Measurements from ENCODE around the gene ELMO1. TPM values are rescaled to one million over a fixed set of nuclear protein-coding genes. Genes with fewer than 3 reads are reported as not detected.

ELMO1 gene
- total and polyA plus RNA-seq, 10 of the 15 experiments (the other 5 are each of a cell fraction or from before 2014, with no cell fraction given): 22.6 to 85.9 (median 56.6) TPM

DNA sequence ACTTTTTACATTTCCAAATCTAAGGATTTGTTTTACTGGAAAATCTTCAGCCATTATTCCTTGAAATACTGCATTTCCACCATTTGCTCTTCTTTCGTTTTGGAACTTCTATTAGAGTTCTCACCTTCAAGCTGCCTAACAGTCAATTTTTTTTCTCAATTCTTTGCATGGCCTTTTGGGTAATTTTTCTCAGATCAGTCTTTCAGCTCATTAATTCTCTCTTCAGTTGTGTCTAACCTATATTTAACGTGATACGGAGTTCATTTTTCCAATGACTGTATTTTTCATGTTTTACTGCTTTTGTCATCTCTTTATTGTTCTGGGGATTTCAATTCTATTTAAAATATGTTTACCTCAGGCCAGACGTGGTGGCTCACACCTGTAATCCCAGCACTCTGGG is 600.7 kb downstream of the ELMO1 start:
- no peaks in the 10 kb centered on the region for H3K4me1 ChIP-seq (ENCODE audit: control insufficient read depth, insufficient read depth, low read length)
- FAIRE-seq: no peak
- H3K9ac ChIP-seq (ENCODE audit: control insufficient read depth, insufficient read depth, low read length): no peak overlapping the region
- 92% methylated on average over 4 of the region's 4 CpGs for WGBS (ENCODE audit: insufficient coverage, insufficient replicate concordance, low lambda C conversion rate, missing lambda C conversion rate)
- H4K20me1 ChIP-seq (ENCODE audit: control insufficient read depth, insufficient read depth): no peaks in the 10 kb centered on the region
- no peaks in the 10 kb centered on the region for H3K36me3 ChIP-seq (ENCODE audit: control insufficient read depth in 2 of 2, insufficient read depth in 2 of 2, low read length in 1 of 2)
- in situ Hi-C loops (cut with MboI): no loop called here
- TF ChIP-seq ATF7 (IDR thresholded peaks at IDR 0.05; ENCODE audit: low read depth) (no peak), KAT2A (conservative IDR thresholded peaks at IDR 0.05; ENCODE audit: control insufficient read depth, low read depth, low read length) (no peak), SP1 (IDR thresholded peaks at IDR 0.05; ENCODE audit: low read depth, low read length) (no peak), ZBTB4 (CRISPR knock-in tag; IDR thresholded peaks at IDR 0.05) (no peak), SIN3A (IDR thresholded peaks at IDR 0.05; ENCODE audit: low read depth, low read length) (no peak), ZZZ3 (IDR thresholded peaks at IDR 0.05; ENCODE audit: control insufficient read depth, insufficient read length, low read depth) (no peak), TARDBP (IDR thresholded peaks at IDR 0.05; ENCODE audit: borderline replicate concordance) (no peak)
- TF ChIP-seq, protein P1, sequence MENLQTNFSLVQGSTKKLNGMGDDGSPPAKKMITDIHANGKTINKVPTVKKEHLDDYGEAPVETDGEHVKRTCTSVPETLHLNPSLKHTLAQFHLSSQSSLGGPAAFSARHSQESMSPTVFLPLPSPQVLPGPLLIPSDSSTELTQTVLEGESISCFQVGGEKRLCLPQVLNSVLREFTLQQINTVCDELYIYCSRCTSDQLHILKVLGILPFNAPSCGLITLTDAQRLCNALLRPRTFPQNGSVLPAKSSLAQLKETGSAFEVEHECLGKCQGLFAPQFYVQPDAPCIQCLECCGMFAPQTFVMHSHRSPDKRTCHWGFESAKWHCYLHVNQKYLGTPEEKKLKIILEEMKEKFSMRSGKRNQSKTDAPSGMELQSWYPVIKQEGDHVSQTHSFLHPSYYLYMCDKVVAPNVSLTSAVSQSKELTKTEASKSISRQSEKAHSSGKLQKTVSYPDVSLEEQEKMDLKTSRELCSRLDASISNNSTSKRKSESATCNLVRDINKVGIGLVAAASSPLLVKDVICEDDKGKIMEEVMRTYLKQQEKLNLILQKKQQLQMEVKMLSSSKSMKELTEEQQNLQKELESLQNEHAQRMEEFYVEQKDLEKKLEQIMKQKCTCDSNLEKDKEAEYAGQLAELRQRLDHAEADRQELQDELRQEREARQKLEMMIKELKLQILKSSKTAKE (IDR thresholded peaks at IDR 0.05; ENCODE audit: low read depth, poor library complexity, severe bottlenecking): no peak
- TF ChIP-seq, protein P2, sequence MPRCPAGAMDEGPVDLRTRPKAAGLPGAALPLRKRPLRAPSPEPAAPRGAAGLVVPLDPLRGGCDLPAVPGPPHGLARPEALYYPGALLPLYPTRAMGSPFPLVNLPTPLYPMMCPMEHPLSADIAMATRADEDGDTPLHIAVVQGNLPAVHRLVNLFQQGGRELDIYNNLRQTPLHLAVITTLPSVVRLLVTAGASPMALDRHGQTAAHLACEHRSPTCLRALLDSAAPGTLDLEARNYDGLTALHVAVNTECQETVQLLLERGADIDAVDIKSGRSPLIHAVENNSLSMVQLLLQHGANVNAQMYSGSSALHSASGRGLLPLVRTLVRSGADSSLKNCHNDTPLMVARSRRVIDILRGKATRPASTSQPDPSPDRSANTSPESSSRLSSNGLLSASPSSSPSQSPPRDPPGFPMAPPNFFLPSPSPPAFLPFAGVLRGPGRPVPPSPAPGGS (IDR thresholded peaks at IDR 0.05; ENCODE audit: borderline replicate concordance, insufficient read depth, low read depth, low read length, poor library complexity, severe bottlenecking): no peak
- no TSS peak for BruUV-seq (replicated peaks)
- DNase-seq (ENCODE audit: low read depth, low spot score): no peak
- H3K79me2 ChIP-seq (ENCODE audit: control insufficient read depth, insufficient read depth, low read length): no peaks in the 10 kb centered on the region
- ChIA-PET RAD21 (ENCODE audit: unreplicated experiment) (no interaction called here), CTCF (no interaction called here), POLR2A (no interaction called here), SMC1A (ENCODE audit: uncharacterized antibody, unreplicated experiment) (no interaction called here)
- intact Hi-C loops (cut with micrococcal nuclease; ENCODE audit: unreplicated experiment): no loop called here
- H3K4me3 ChIP-seq: no peak overlapping the region
- no peak overlapping the region for H3K27ac ChIP-seq (ENCODE audit: control insufficient read depth, insufficient read depth)
- ATAC-seq: no peak
- no peak overlapping the region for H3K4me2 ChIP-seq (ENCODE audit: control insufficient read depth, insufficient read depth)
- no peaks in the 10 kb centered on the region for H3K27me3 ChIP-seq (replicated peaks in 1 of 2; ENCODE audit: control insufficient read depth in 2 of 2, insufficient read depth in 2 of 2, low read length in 1 of 2)
- peaks cover 2% of the 10 kb centered on the region; the same call in 2 of the 3 replicates for H3K9me3 ChIP-seq (replicated peaks; ENCODE audit: control insufficient read depth, insufficient read depth, low read length)
- no peak overlapping the region for H2AFZ ChIP-seq (ENCODE audit: control insufficient read depth, low read depth, low read length)

Data from GM12878 (cell line).